Adrenal gland (tissue), 12 donors: ENCODE results near the gene SNRPF. TPM values are rescaled to one million over a fixed set of nuclear protein-coding genes. Genes with fewer than 3 reads are reported as not detected.

Experiments
- DNase-seq, 7 donors: peaks; one replicate each; pipeline ENCODE4 v3.0.0-alpha.2; 2019 to 2020
- H3K27ac ChIP-seq, 5 donors: fragments of 200-600 bp; sonication (generic) in 4 of 5; 1 replicate in 3 of 5; 2 replicates in 2 of 5; pipeline versions ENCODE4 v1.5.1 to v1.8.0; 2016 to 2020; ENCODE audit warnings: mild to moderate bottlenecking in 1 of 5
- H3K27me3 ChIP-seq: fragments of 200-600 bp; 2 replicates; pipeline ENCODE4 v1.8.0; 2021
- H3K36me3 ChIP-seq, 2 donors: fragments of 200-600 bp; replicated peaks in 1 of 2; 1 replicate in 1 of 2; 2 replicates in 1 of 2; pipeline versions ENCODE4 v1.5.1 to v1.8.0; 2018 to 2022
- H3K4me1 ChIP-seq, 2 donors: fragments of 200-600 bp; replicated peaks in 1 of 2; 1 replicate in 1 of 2; 2 replicates in 1 of 2; pipeline versions ENCODE4 v1.5.1 to v1.8.0; 2018 to 2021
- H3K4me3 ChIP-seq, 4 donors: fragments of 200-600 bp; sonication (generic) in 3 of 4; one replicate each; pipeline ENCODE4 v1.5.1; 2016 to 2018
- H3K9me3 ChIP-seq, 3 donors: fragments of 200-600 bp; sonication (generic) in 1 of 3; replicated peaks in 1 of 3; 1 replicate in 2 of 3; 2 replicates in 1 of 3; pipeline versions ENCODE4 v1.5.1 to v1.8.0; 2016 to 2021
- CTCF ChIP-seq, 6 experiments: fragments of 450-650 bp in 4 of 6; fragments of 200-600 bp in 2 of 6; sonication (generic) in 1 of 6; IDR thresholded peaks; 1 replicate in 5 of 6; 2 replicates in 1 of 6; pipeline versions ENCODE4 v1.5.1 to v1.8.0; 2016 to 2021; ENCODE audit warnings: antibody characterized with exemption in 6 of 6, mild to moderate bottlenecking in 2 of 6, moderate library complexity in 1 of 6
- POLR2A ChIP-seq, 2 donors: fragments of 450-650 bp; IDR thresholded peaks; one replicate each; pipeline ENCODE4 v1.6.1; 2017; ENCODE audit warnings: antibody characterized with exemption in 2 of 2, mild to moderate bottlenecking in 2 of 2, moderate library complexity in 1 of 2
- WGBS, 4 donors: extraction: QIAGEN DNeasy Blood & Tissue Kit in 2 of 4; methylation state at CpG; one replicate each; pipeline versions ENCODE4 v1.1.5 to v1.1.7; 2013 to 2017; 5-methylcytosine and 5-hydroxymethylcytosine counted together
- intact Hi-C, 2 donors: fragments of 100-400 bp; cut with DNase I; formaldehyde crosslinking; loops; one replicate each; pipeline versions ENCODE4 v1.14.1 to v1.15.0; 2022 to 2023
- polyA plus RNA-seq, 3 donors: library from polyadenylated mRNA; stranded (reverse); fragments of 200-250 nt in 2 of 3; fragments of 350-450 nt in 1 of 3; fragmentation: Illumina TruSeq in 1 of 3; extraction: RNeasy Lipid Tissue Mini Kit (QIAGEN cat#74804) in 1 of 3; gene quantifications; one replicate each; pipeline ENCODE4 v1.2.3, GENCODE V29; 2013 to 2014
- total RNA-seq, 9 donors: library from RNA; depleted of rRNA in 4 of 9; stranded (reverse); fragments of >200 nt in 4 of 9; fragments of 120-200 nt in 1 of 9; fragmentation: NEBNext Ultra II Directional in 1 of 9; extraction: Animal tissue kit (Norgen Biotek cat#: 25700) in 1 of 9; gene quantifications; one replicate each; pipeline versions ENCODE4 v1.1.0 to v1.2.4, GENCODE V29; 2013 to 2023
- donor health status: healthy with polysubstance abuse.
- donor health status: Bipolar disorder and iron deficiency.
- donor health status: DM: yes; HTN: yes; CAD: no.
- donor health status: DM: no; HTN: no; CAD: no.
- donor health status: DM: no; HTN: no; CAD: no.
- donor health status: DM: yes; HTN: yes; CAD: no.

SNRPF gene
- total and polyA plus RNA-seq, 12 donors, result 3.4 to 64.3 (median 16.4) TPM

DNA sequence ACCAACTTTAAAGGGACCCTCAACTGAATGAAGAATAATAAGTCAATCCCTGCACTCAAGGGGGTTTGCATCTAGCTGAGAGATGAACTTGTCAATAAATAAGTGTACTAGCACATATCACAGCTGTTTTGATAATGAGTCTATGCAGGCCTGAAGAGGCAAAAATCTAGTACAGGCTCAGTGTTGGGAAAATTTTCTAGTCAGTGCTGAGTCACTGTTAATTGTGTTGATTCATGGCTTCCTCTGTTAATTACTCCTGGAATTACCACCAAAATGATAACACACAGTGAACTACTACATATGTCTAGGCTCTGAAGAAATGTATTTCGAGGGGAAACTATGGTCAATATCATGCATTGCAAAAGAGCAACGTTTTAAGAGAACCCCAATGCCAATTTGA, 18.9 kb downstream of the SNRPF start:
- 49 to 90% (median 82%) methylated on average over 2 of the region's 2 CpGs for WGBS, 4 donors
- no peaks in the 10 kb centered on the region for H3K9me3 ChIP-seq
- no peaks in the 10 kb centered on the region for H3K4me1 ChIP-seq
- H3K27ac ChIP-seq, result no peak overlapping the region
- H3K4me3 ChIP-seq, result no peak overlapping the region
- no peak for TF ChIP-seq CTCF (IDR thresholded peaks at IDR 0.05)
- TF ChIP-seq POLR2A (IDR thresholded peaks at IDR 0.05), result no peak
- no peaks in the 10 kb centered on the region for H3K36me3 ChIP-seq
- H3K27me3 ChIP-seq, result no peaks in the 10 kb centered on the region
- DNase-seq, result no peak
- intact Hi-C loops, result no loop called here

DNA sequence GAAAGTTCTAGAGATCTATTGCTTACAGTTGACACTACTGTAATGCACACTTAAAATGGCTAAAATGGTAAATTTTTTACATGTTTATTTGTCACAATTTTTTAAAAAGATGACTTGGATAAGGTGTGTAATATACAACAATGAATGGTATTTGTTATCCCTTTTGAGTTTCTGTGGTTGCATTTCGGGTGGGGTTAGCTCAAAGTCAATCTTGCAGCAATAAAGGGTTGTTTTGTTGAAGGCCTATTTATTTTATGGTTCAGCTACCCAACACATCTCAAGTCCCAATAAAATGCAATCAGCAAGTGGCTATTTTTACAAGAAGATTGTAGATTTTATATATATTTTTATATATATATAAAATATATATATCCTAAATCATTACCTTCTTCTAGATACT, 22.1 kb downstream of the SNRPF start:
- DNase-seq, result no peak
- H3K9me3 ChIP-seq, result no peaks in the 10 kb centered on the region
- TF ChIP-seq POLR2A (IDR thresholded peaks at IDR 0.05), result no peak
- no peak for TF ChIP-seq CTCF (IDR thresholded peaks at IDR 0.05)
- no peak overlapping the region for H3K4me3 ChIP-seq
- H3K4me1 ChIP-seq, result no peaks in the 10 kb centered on the region
- intact Hi-C loops, result no loop called here
- 88 to 92% (median 91%) methylated on average over 1 of the region's 1 CpG for WGBS, 4 donors
- H3K27ac ChIP-seq, result no peak overlapping the region
- no peaks in the 10 kb centered on the region for H3K27me3 ChIP-seq
- H3K36me3 ChIP-seq, result no peaks in the 10 kb centered on the region

- no peaks in the 10 kb centered on the region for H3K36me3 ChIP-seq
- intact Hi-C loops, result no loop called here
- 75 to 80% (median 77%) methylated on average over 3 of the region's 3 CpGs for WGBS, 4 donors
- DNase-seq, result no peak
- no peak overlapping the region for H3K27ac ChIP-seq
- TF ChIP-seq CTCF (IDR thresholded peaks at IDR 0.05) (no peak), POLR2A (IDR thresholded peaks at IDR 0.05) (no peak)
- no peaks in the 10 kb centered on the region for H3K27me3 ChIP-seq
- H3K4me1 ChIP-seq, result no peaks in the 10 kb centered on the region
- no peak overlapping the region for H3K4me3 ChIP-seq
- no peaks in the 10 kb centered on the region for H3K9me3 ChIP-seq
Measured at GRCh38 chr12:95881331-95881955, 22.7 kb downstream of the SNRPF start.

- Histone ChIP-seq H3K4me3 (no peak overlapping the region), H3K27ac (no peak overlapping the region), H3K9me3 (no peaks in the 10 kb centered on the region), H3K27me3 (no peaks in the 10 kb centered on the region), H3K4me1 (no peaks in the 10 kb centered on the region), H3K36me3 (no peaks in the 10 kb centered on the region)
- WGBS, 4 donors, result 33 to 53% (median 50%) methylated on average over 1 of the region's 1 CpG
- intact Hi-C loops, result no loop called here
- TF ChIP-seq CTCF (IDR thresholded peaks at IDR 0.05), result no peak
- no peak for TF ChIP-seq POLR2A (IDR thresholded peaks at IDR 0.05)
- DNase-seq, result no peak
Measured at GRCh38 chr12:95882080-95882479, 23.3 kb downstream of the SNRPF start.
